GM12801 (cell line): ENCODE data around the gene E2F2.

Experiments used
- TF ChIP-seq, protein P1 (sequence below): IDR thresholded peaks from one replicate; pipeline ENCODE4 v1.5.1; 2011; ENCODE audit warnings: control low read depth; ENCODE audit not compliant: insufficient read length; ENCODE audit errors: extremely low read depth

Gene E2F2

DNA sequence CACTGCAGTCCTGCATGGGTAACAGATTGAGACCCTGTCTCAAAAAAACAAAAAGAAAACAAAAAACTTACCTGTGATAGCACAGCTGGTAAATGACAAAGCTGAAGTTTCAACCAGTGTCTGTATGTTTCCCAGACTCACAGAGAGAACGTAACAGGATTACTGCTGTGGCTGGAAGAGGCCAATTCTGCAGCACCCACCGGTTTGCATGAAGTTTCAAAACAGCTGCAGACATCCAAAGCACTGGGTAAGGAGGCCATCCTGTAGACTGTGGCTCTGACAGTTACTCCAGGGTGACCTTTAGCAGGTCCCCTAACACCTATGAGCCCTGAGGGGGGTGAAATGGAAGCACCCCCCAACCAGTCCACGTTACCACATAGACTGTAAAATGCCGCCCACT, 20.8 kb upstream of the E2F2 start:
- TF ChIP-seq, protein P1, sequence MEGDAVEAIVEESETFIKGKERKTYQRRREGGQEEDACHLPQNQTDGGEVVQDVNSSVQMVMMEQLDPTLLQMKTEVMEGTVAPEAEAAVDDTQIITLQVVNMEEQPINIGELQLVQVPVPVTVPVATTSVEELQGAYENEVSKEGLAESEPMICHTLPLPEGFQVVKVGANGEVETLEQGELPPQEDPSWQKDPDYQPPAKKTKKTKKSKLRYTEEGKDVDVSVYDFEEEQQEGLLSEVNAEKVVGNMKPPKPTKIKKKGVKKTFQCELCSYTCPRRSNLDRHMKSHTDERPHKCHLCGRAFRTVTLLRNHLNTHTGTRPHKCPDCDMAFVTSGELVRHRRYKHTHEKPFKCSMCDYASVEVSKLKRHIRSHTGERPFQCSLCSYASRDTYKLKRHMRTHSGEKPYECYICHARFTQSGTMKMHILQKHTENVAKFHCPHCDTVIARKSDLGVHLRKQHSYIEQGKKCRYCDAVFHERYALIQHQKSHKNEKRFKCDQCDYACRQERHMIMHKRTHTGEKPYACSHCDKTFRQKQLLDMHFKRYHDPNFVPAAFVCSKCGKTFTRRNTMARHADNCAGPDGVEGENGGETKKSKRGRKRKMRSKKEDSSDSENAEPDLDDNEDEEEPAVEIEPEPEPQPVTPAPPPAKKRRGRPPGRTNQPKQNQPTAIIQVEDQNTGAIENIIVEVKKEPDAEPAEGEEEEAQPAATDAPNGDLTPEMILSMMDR, result no peak

DNA sequence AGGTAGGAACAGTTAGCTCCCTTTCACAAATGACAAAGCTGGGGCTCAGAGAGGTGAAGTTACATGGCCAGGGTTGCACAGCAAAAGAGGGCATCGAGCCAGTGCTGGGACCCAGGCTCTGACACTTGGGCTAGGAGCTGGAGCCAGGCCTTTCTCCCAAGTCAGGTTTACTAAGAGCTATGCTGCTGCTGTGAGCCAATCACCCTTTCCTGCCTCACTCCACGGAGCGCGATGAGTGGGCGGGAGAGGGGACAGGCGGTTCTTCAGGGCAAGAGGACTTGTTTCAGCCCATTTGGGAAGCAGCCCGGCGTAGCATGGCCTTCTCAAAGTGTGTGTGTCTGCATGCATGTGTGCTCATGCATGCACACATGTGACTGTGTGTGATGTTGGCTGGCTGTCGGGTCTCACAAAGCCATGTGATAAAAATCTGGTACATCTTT, 17.7 kb upstream of the E2F2 start:
- TF ChIP-seq, protein P1, result no peak

DNA sequence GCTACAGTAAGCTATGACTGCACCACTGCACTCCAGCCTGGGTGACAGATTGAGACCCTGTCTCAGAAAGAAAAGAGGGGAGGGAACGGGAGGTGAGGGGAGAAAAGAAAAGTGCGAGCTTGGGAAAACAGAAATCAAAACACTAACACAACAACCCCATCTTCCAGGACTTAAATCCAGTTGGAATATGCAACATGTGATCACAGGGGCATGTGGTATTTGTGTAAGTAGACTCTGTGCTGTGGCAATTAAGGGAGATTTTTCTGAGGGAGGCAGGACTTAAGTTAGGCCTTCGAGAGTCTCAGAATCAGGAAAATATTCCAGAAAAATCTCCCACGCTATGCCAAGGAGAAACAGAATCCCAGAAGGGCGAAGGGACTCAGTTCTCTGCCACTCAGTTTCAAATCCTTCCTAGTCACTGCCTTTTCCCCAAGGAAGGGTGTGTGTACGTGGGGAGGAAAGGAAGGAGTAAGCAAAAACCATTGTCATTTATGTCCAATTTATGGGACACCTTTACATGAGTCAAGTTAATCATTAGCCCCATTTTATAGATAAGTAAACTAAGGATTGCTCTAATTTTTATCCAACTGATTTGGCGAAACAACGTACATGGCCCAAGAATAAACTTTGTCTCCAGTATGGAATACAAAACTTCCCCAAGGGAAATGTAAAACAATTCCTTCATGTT, 16.0 kb upstream of the E2F2 start:
- TF ChIP-seq, protein P1, result no peak

DNA sequence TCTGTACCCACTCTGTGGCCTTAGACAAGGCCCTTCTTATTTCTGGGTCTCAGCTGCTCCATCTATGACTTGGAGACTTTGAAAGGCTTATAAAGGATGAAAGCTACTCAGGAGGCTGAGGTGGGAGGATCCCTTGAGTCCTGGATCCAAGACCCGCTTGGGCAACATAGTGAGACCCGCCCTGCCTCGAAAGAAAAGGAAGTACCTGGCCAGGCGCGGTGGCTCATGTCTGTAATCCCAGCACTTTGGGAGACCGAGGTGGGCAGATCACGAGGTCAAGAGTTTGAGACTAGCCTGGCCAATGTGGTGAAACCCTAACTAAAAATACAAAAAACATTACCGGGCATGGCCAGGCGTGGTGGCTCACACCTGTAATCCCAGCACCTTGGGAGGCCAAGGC, 14.8 kb upstream of the E2F2 start:
- TF ChIP-seq, protein P1, result no peak

DNA sequence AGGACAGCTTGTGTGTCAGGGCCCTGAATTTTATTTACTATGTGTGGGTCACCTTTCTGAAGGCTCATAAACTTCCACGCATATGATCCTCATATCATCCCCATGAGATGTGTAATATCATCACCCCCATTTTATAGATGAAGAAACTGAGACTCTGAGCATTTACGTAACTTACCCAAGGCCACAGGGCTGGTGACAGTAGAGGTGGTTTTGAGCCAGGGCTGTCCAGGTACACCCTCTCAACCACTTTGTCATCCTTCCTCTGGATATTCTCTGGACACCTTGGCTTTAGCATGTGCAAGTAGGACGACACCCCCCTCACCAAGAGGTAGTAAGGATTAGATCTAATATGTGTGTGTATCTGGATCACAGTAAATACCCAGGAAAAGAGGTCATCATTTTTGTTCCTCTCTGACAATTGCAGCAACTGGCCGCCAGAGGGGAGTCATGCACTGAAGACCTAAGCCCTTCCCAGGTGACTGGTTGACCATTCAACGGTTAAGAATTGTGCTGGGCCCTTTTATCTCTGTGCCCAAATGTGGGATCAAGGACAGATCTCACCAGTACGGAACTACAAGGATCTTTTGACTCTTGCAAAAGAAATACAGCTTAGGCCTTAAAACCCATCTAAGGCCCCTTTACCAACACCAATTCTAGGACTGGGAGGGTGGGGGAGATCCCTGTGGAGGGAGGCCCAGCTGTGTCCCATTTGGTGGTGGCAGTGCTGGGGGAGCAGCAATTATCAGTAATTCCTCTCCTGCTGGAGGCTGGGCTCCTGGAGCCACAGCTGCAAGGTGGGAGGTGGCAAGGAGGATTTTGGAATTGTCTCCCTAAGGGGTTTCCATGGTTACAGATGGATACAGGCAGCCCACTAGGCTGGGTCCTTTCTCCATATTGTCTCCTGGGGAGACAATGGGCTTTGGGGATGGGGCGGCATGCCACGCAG, 13.7 kb upstream of the E2F2 start:
- TF ChIP-seq, protein P1, result no peak

DNA sequence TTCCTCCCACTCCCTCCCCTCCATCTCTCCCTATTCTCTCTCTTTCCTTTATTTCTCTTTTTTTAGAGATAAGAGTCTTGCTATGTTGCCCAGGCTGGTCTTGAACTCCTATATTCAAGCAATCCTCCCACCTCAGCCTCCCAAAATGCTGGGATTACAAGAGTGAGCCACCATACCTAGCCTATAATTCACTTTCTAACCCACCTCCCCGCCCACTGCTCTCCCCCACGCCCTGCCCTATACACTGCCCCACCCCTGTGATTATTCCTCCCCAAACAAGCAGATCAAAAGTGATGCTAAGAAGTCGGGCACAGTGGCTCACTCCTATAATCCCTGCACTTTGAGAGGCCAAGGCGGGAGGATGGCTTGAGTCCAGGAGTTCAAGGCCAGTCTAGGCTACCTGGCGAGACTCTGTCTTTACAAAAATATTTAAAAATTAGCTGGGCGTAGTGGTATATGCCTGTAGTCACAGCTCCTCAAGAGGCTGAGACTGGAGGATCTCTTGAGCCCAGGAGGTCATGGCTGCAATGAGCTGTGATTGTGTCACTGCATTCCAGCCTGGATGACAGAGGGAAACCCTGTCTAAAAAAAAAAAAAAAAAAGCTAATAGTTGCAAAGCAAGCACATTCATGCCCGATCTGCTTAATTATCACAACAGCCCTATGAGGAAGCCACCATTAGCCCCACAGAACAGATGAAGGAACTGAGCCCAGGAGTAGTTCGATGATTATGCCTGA, 12.8 kb upstream of the E2F2 start:
- TF ChIP-seq, protein P1, result no peak
